GM13976 (cell line): Measurements from ENCODE around the gene OGN.

Source experiments
- DNase-seq: peaks from one replicate; pipeline ENCODE4 v3.0.0; 2012; ENCODE audit warnings: low spot score
- CTCF ChIP-seq: IDR thresholded peaks from 2 replicates; pipeline ENCODE4 v1.5.1; 2012; ENCODE audit warnings: borderline replicate concordance, mild to moderate bottlenecking; ENCODE audit not compliant: insufficient read depth; ENCODE audit errors: extremely low read depth, missing control alignments, control extremely low read depth
- in situ Hi-C: fragments of 300-500 bp; cut with MboI; formaldehyde crosslinking; loops from one replicate; pipeline ENCODE4 v1.12.0; 2022; ENCODE audit warnings: low sequenced_read_pairs, mixed read lengths, inconsistent platforms; ENCODE audit not compliant: unreplicated experiment

The OGN gene

GRCh38 chr9:92438900-92439526 is 34.6 kb upstream of the OGN start:
- in situ Hi-C loops = loop anchor here (25.0 kb wide), 1 partner anchor 302 kb away; no protein-coding TSS in a partner anchor
- no peak for TF ChIP-seq CTCF
- no peak for DNase-seq

GRCh38 chr9:92435263-92435662 is 30.9 kb upstream of the OGN start:
- DNase-seq = no peak
- no peak for TF ChIP-seq CTCF
- in situ Hi-C loops = loop anchor here (25.0 kb wide), 1 partner anchor 298 kb away; no protein-coding TSS in a partner anchor

- in situ Hi-C loops = loop anchor here (25.0 kb wide), 1 partner anchor 296 kb away; no protein-coding TSS in a partner anchor
- DNase-seq = no peak
- no peak for TF ChIP-seq CTCF
Observed at GRCh38 chr9:92432972-92433548, 28.7 kb upstream of the OGN start.

- in situ Hi-C loops = loop anchor here (25.0 kb wide), 1 partner anchor 295 kb away; no protein-coding TSS in a partner anchor
- TF ChIP-seq CTCF = no peak
- no peak for DNase-seq
Observed at GRCh38 chr9:92432350-92432749, 28.0 kb upstream of the OGN start.

- no peak for DNase-seq
- no peak for TF ChIP-seq CTCF
- in situ Hi-C loops = loop anchor here (25.0 kb wide), 1 partner anchor 293 kb away; no protein-coding TSS in a partner anchor
Observed at GRCh38 chr9:92429836-92430235, 25.5 kb upstream of the OGN start.

GRCh38 chr9:92426501-92427145 is 22.2 kb upstream of the OGN start:
- TF ChIP-seq CTCF = no peak
- in situ Hi-C loops = loop anchor here (25.0 kb wide), 1 partner anchor 289 kb away; no protein-coding TSS in a partner anchor
- DNase-seq = no peak
